Measurements from ENCODE around the gene CNIH2. TPM values are rescaled to one million over a fixed set of nuclear protein-coding genes. Genes with fewer than 3 reads are reported as not detected.

CNIH2 gene
- total RNA-seq, 2 experiments from 2014 or later = 0.96 to 2.0 TPM

- ChIA-PET POLR2A (interaction anchor here (0.6 to 6.4 kb wide), 11 partner anchors 10 to 161 kb away, joined by 3 to 76 read pairs (median 5); partner anchors contain the start of genes CD248 and CNIH2), CTCF (interaction anchor here (0.9 to 7.6 kb wide), 5 partner anchors 13 to 171 kb away, joined by 3 to 37 read pairs (median 4); partner anchors contain the start of gene YIF1A)
- ATAC-seq = peak; percentile 87
- H3K4me3 Mint-ChIP-seq = peak within 1 kb of the TSS; percentile 91
- peaks cover 43% of the 10 kb centered on the region for H3K36me3 Mint-ChIP-seq (ENCODE audit: low read depth)
- H3K27ac Mint-ChIP-seq = peak within 1 kb of the TSS; percentile 98
- H3K27me3 Mint-ChIP-seq = no peaks in the 10 kb centered on the region
- TF ChIP-seq CTCF (IDR thresholded peaks at IDR 0.05) = no peak
- peaks cover 29% of the 10 kb centered on the region for H3K4me1 Mint-ChIP-seq (ENCODE audit: low read depth)
- no peaks in the 10 kb centered on the region for H3K9me3 Mint-ChIP-seq
- intact Hi-C loops (cut with micrococcal nuclease) = no loop called here
- peak; percentile 100 for DNase-seq
These were observed 9.6 kb upstream of the CNIH2 start, which contains the start of gene RAB1B for GRCh38 chr11:66268244-66268951. RAB1B (plus strand) TSS chr11:66268639; CDS start chr11:66268680, 41 bp downstream.

GRCh38 chr11:66268952-66269905 is 8.7 kb upstream of the CNIH2 start:
- Mint-ChIP-seq H3K36me3 (ENCODE audit: low read depth) (peaks cover 45% of the 10 kb centered on the region), H3K27ac (peak overlapping the region; percentile 98), H3K4me1 (ENCODE audit: low read depth) (peaks cover 29% of the 10 kb centered on the region), H3K9me3 (no peaks in the 10 kb centered on the region), H3K4me3 (peak overlapping the region; percentile 91), H3K27me3 (no peaks in the 10 kb centered on the region)
- POLR2A ChIA-PET = interaction anchor here (1.2 to 6.4 kb wide), 6 partner anchors 11 to 47 kb away, joined by 4 to 76 read pairs (median 6); partner anchors contain the start of gene CNIH2
- ATAC-seq (no peak), DNase-seq (peak; percentile 27)
- peak; percentile 22 for TF ChIP-seq CTCF (IDR thresholded peaks at IDR 0.05)
- intact Hi-C loops (cut with micrococcal nuclease) = no loop called here
- CTCF ChIA-PET = interaction anchor here (0.9 to 7.6 kb wide), 2 partner anchors 12 to 20 kb away, joined by 4 to 37 read pairs; partner anchors contain the start of gene YIF1A

- ATAC-seq = no peak
- ChIA-PET POLR2A (interaction anchor here (3.0 to 6.4 kb wide), 2 partner anchors 9 to 12 kb away, joined by 8 to 76 read pairs; partner anchors contain the start of gene CNIH2), CTCF (interaction anchor here (0.8 to 7.6 kb wide), 6 partner anchors 10 to 92 kb away, joined by 3 to 37 read pairs (median 4); partner anchors contain the start of gene YIF1A)
- no peak for TF ChIP-seq CTCF (IDR thresholded peaks at IDR 0.05)
- intact Hi-C loops (cut with micrococcal nuclease) = no loop called here
- Mint-ChIP-seq H3K27ac (peak overlapping the region; percentile 27), H3K9me3 (no peaks in the 10 kb centered on the region), H3K27me3 (no peaks in the 10 kb centered on the region), H3K4me3 (no peak overlapping the region), H3K4me1 (ENCODE audit: low read depth) (peaks cover 29% of the 10 kb centered on the region), H3K36me3 (ENCODE audit: low read depth) (peaks cover 51% of the 10 kb centered on the region)
- DNase-seq = no peak
These were observed 6.2 kb upstream of the CNIH2 start for GRCh38 chr11:66271816-66272215.

GRCh38 chr11:66272596-66272995 is 5.4 kb upstream of the CNIH2 start:
- Mint-ChIP-seq H3K36me3 (ENCODE audit: low read depth) (peaks cover 47% of the 10 kb centered on the region), H3K9me3 (no peaks in the 10 kb centered on the region), H3K4me1 (ENCODE audit: low read depth) (peaks cover 24% of the 10 kb centered on the region), H3K27ac (peak overlapping the region; percentile 66), H3K27me3 (no peaks in the 10 kb centered on the region), H3K4me3 (no peak overlapping the region)
- DNase-seq (no peak), ATAC-seq (no peak)
- ChIA-PET CTCF (interaction anchor here (1.3 to 7.6 kb wide), 4 partner anchors 9 to 228 kb away, joined by 3 to 37 read pairs (median 5); partner anchors contain the start of gene YIF1A), POLR2A (interaction anchor here (1.4 to 6.4 kb wide), 3 partner anchors 8 to 94 kb away, joined by 3 to 76 read pairs (median 8); partner anchors contain the start of gene CNIH2)
- intact Hi-C loops (cut with micrococcal nuclease) = no loop called here
- TF ChIP-seq CTCF (IDR thresholded peaks at IDR 0.05) = no peak

Data from activated CD8-positive, alpha-beta T cell treated with anti-CD3 and anti-CD28 coated beads for 36 hours (primary cell).